H9 (cell line): ENCODE measurements around the gene RBM7. TPM values are rescaled to one million over a fixed set of nuclear protein-coding genes. Genes with fewer than 3 reads are reported as not detected.

Experiments used
- DNase-seq: peaks from one replicate; pipeline ENCODE4 v3.0.0-alpha.2; 2017
- H2AFZ ChIP-seq: one replicate; pipeline ENCODE4 v1.6.1; 2013; ENCODE audit warnings: mild to moderate bottlenecking, low read length, control low read depth, moderate library complexity
- H2AK5ac ChIP-seq: 2 replicates; pipeline ENCODE4 v1.6.1; 2013; ENCODE audit warnings: low read length, control low read depth, mixed read lengths; ENCODE audit not compliant: insufficient read length
- H2BK120ac ChIP-seq: one replicate; pipeline ENCODE4 v1.6.1; 2013; ENCODE audit warnings: low read depth, mild to moderate bottlenecking, low read length, control low read depth, inconsistent platforms; ENCODE audit not compliant: poor library complexity, severe bottlenecking
- H2BK12ac ChIP-seq: 2 replicates; pipeline ENCODE4 v1.6.1; 2013; ENCODE audit warnings: low read length, control low read depth, mixed read lengths, low read depth; ENCODE audit not compliant: insufficient read length
- H2BK15ac ChIP-seq: 2 replicates; pipeline ENCODE4 v1.6.1; 2013; ENCODE audit warnings: low read depth, low read length, control low read depth
- H2BK20ac ChIP-seq: one replicate; pipeline ENCODE4 v1.6.1; 2013; ENCODE audit warnings: low read depth, mild to moderate bottlenecking, low read length, control low read depth, inconsistent platforms; ENCODE audit not compliant: poor library complexity, severe bottlenecking
- H2BK5ac ChIP-seq: 2 replicates; pipeline ENCODE4 v1.6.1; 2013; ENCODE audit warnings: low read length, control low read depth, mixed read lengths; ENCODE audit not compliant: insufficient read length
- H3K14ac ChIP-seq: 2 replicates; pipeline ENCODE4 v1.6.1; 2013; ENCODE audit warnings: low read length, control low read depth; ENCODE audit not compliant: insufficient read depth
- H3K18ac ChIP-seq: 2 replicates; pipeline ENCODE4 v1.6.1; 2013; ENCODE audit warnings: low read depth, mild to moderate bottlenecking, mixed read lengths, low read length, control low read depth; ENCODE audit not compliant: insufficient read length
- H3K23ac ChIP-seq: 2 replicates; pipeline ENCODE4 v1.6.1; 2013; ENCODE audit warnings: low read length, control low read depth, mixed read lengths, low read depth; ENCODE audit not compliant: insufficient read length
- H3K23me2 ChIP-seq: 2 replicates; pipeline ENCODE4 v1.6.1; 2013; ENCODE audit warnings: low read depth, mild to moderate bottlenecking, mixed read lengths, low read length, control low read depth; ENCODE audit not compliant: insufficient read length, poor library complexity, severe bottlenecking
- H3K27ac ChIP-seq: 2 replicates; pipeline ENCODE4 v1.5.1; 2013; ENCODE audit warnings: low read length, control low read depth, mixed read lengths, low read depth; ENCODE audit not compliant: insufficient read length
- H3K27me3 ChIP-seq: 2 replicates; pipeline ENCODE4 v1.6.1; 2013; ENCODE audit warnings: low read length, control low read depth, inconsistent platforms; ENCODE audit not compliant: insufficient read depth
- H3K4ac ChIP-seq: 2 replicates; pipeline ENCODE4 v1.6.1; 2013; ENCODE audit warnings: low read depth, mild to moderate bottlenecking, control low read depth, inconsistent platforms, low read length, moderate library complexity
- H3K4me1 ChIP-seq: 2 replicates; pipeline ENCODE4 v1.6.1; 2013; ENCODE audit warnings: low read length, control low read depth, inconsistent platforms; ENCODE audit not compliant: insufficient read depth
- H3K4me2 ChIP-seq: 2 replicates; pipeline ENCODE4 v1.6.1; 2013; ENCODE audit warnings: low read length, control low read depth, mixed read lengths; ENCODE audit not compliant: insufficient read length, insufficient read depth
- H3K56ac ChIP-seq: 2 replicates; pipeline ENCODE4 v1.6.1; 2013; ENCODE audit warnings: low read depth, mild to moderate bottlenecking, mixed read lengths, low read length, control low read depth; ENCODE audit not compliant: insufficient read length
- H3K79me1 ChIP-seq: 2 replicates; pipeline ENCODE4 v1.6.1; 2013; ENCODE audit warnings: low read depth, mild to moderate bottlenecking, moderate library complexity, low read length, control low read depth, inconsistent platforms; ENCODE audit not compliant: insufficient read depth, poor library complexity, severe bottlenecking
- H3K79me2 ChIP-seq: 2 replicates; pipeline ENCODE4 v1.6.1; 2013; ENCODE audit warnings: low read length, control low read depth, inconsistent platforms; ENCODE audit not compliant: insufficient read depth
- H3K9ac ChIP-seq: 2 replicates; pipeline ENCODE4 v1.6.1; 2013; ENCODE audit warnings: low read length, control low read depth, mixed read lengths; ENCODE audit not compliant: insufficient read length; ENCODE audit errors: extremely low read depth
- H3K9me3 ChIP-seq: one replicate; pipeline ENCODE4 v1.6.1; 2013; ENCODE audit warnings: low read depth, low read length, inconsistent platforms; ENCODE audit not compliant: control insufficient read depth
- H3T11ph ChIP-seq: one replicate; pipeline ENCODE4 v1.6.1; 2013; ENCODE audit warnings: mild to moderate bottlenecking, low read length, control low read depth, inconsistent platforms
- H4K20me1 ChIP-seq: one replicate; pipeline ENCODE4 v1.6.1; 2013; ENCODE audit not compliant: control insufficient read depth, insufficient read length, insufficient read depth
- H4K5ac ChIP-seq: 2 replicates; pipeline ENCODE4 v1.6.1; 2013; ENCODE audit warnings: low read depth, mild to moderate bottlenecking, mixed read lengths, low read length, control low read depth; ENCODE audit not compliant: insufficient read length
- H4K8ac ChIP-seq: replicated peaks from 2 replicates; pipeline ENCODE4 v1.6.1; 2013; ENCODE audit warnings: low read length, control low read depth, mixed read lengths, low read depth; ENCODE audit not compliant: insufficient read length
- H4K91ac ChIP-seq: 2 replicates; pipeline ENCODE4 v1.6.1; 2013; ENCODE audit warnings: low read depth, mild to moderate bottlenecking, moderate library complexity, mixed read lengths, low read length, control low read depth; ENCODE audit not compliant: insufficient read length
- H3K27ac Mint-ChIP-seq, 3 experiments: 2 replicates in 2 of 3; 3 replicates in 1 of 3; pipeline ENCODE4 v1.8.0; 2020 to 2021; ENCODE audit warnings: mixed read lengths in 3 of 3, mild to moderate bottlenecking in 1 of 3, moderate library complexity in 1 of 3
- H3K27me3 Mint-ChIP-seq: 2 replicates; pipeline ENCODE4 v1.8.0; 2021; ENCODE audit warnings: low read depth, mild to moderate bottlenecking, moderate library complexity, mixed read lengths
- H3K36me3 Mint-ChIP-seq, 3 experiments: 2 replicates in 2 of 3; 3 replicates in 1 of 3; pipeline ENCODE4 v1.8.0; 2020 to 2021; ENCODE audit warnings: low read depth in 3 of 3, mixed read lengths in 3 of 3; ENCODE audit not compliant: insufficient read depth in 1 of 3
- H3K4me1 Mint-ChIP-seq, 2 experiments: 2 replicates each; pipeline ENCODE4 v1.8.0; 2020; ENCODE audit warnings: mixed read lengths in 2 of 2
- H3K4me3 Mint-ChIP-seq, 2 experiments: 2 replicates in 1 of 2; 3 replicates in 1 of 2; pipeline ENCODE4 v1.8.0; 2020 to 2021; ENCODE audit warnings: mild to moderate bottlenecking in 2 of 2, mixed read lengths in 2 of 2, moderate library complexity in 1 of 2
- H3K9me3 Mint-ChIP-seq, 2 experiments: 2 replicates in 1 of 2; 3 replicates in 1 of 2; pipeline ENCODE4 v1.8.0; 2020; ENCODE audit warnings: mild to moderate bottlenecking in 2 of 2, mixed read lengths in 2 of 2, moderate library complexity in 1 of 2
- WGBS: extraction: QIAGEN DNeasy Blood & Tissue Kit; methylation state at CpG from one replicate; pipeline ENCODE4 v1.1.7; 2013; ENCODE audit warnings: missing lambda C conversion rate, low lambda C conversion rate, mixed read lengths; ENCODE audit not compliant: insufficient read length; ENCODE audit errors: extremely low coverage; 5-methylcytosine and 5-hydroxymethylcytosine counted together
- total RNA-seq: library from RNA; stranded (reverse); gene quantifications from 2 replicates; pipeline ENCODE4 v1.2.1, GENCODE V29; 2021
- TF ChIP-seq, protein P1 (sequence below): fragments of 200-600 bp; sonication (generic); conservative IDR thresholded peaks from 3 replicates; pipeline ENCODE4 v1.8.0; 2021; ENCODE audit warnings: antibody characterized with exemption, mild to moderate bottlenecking

Gene RBM7
- total RNA-seq, 1 experiment from 2014 or later: 56.4 TPM

DNA sequence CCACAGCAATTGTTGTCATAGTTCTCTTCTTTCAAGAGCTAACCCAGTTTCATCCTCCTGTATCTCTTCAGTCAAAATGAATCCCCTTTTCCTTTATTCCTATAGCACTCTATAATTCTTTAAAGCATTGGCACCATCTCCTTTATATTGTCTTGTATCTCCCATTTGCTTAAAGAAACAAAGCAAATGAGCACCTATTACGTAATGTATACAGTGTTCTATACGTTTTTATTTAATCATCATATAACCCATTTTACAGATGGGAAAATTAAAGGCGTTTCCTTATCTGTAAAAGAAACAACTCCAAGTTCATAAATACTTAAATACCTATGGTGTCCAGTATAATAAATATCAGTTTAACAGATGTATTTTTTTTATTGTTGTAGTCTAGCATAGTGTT, 32.4 kb downstream of the RBM7 start:
- Histone ChIP-seq H2BK15ac (no peak overlapping the region), H3K4me1 (no peaks in the 10 kb centered on the region; the same call in 1 of the 2 replicates), H3K27ac (no peak overlapping the region), H3K27me3 (no peaks in the 10 kb centered on the region), H3K18ac (no peak overlapping the region), H2AK5ac (no peak overlapping the region), H3K9me3 (no peaks in the 10 kb centered on the region), H3K9ac (no peak overlapping the region), H2BK12ac (no peak overlapping the region), H3K56ac (no peak overlapping the region), H3K14ac (no peak overlapping the region), H4K5ac (no peak overlapping the region), H3K23me2 (no peaks in the 10 kb centered on the region), H3K23ac (no peak overlapping the region), H2BK20ac (no peak overlapping the region), H2BK5ac (no peak overlapping the region), H3K4ac (no peak overlapping the region), H3T11ph (no peak overlapping the region), H4K91ac (no peak overlapping the region), H3K79me2 (no peaks in the 10 kb centered on the region), H3K4me2 (no peak overlapping the region), H2AFZ (no peak overlapping the region), H4K20me1 (no peaks in the 10 kb centered on the region), H3K79me1 (no peaks in the 10 kb centered on the region), H4K8ac (no peak overlapping the region), H2BK120ac (no peak overlapping the region)
- no peak for DNase-seq
- H3K4me3 Mint-ChIP-seq: no peak overlapping the region
- H3K27me3 Mint-ChIP-seq: no peaks in the 10 kb centered on the region
- H3K9me3 Mint-ChIP-seq: no peaks in the 10 kb centered on the region
- H3K4me1 Mint-ChIP-seq: peaks cover 6 to 8% of the 10 kb centered on the region in 2 experiments
- H3K27ac Mint-ChIP-seq: no peak overlapping the region
- peaks cover 0 to 9% (median 0%) of the 10 kb centered on the region in 3 experiments; a peak in 2 of 7 replicates for H3K36me3 Mint-ChIP-seq
- WGBS: no CpG with 5 or more reads among the region's 3 CpGs
- TF ChIP-seq, protein P1, sequence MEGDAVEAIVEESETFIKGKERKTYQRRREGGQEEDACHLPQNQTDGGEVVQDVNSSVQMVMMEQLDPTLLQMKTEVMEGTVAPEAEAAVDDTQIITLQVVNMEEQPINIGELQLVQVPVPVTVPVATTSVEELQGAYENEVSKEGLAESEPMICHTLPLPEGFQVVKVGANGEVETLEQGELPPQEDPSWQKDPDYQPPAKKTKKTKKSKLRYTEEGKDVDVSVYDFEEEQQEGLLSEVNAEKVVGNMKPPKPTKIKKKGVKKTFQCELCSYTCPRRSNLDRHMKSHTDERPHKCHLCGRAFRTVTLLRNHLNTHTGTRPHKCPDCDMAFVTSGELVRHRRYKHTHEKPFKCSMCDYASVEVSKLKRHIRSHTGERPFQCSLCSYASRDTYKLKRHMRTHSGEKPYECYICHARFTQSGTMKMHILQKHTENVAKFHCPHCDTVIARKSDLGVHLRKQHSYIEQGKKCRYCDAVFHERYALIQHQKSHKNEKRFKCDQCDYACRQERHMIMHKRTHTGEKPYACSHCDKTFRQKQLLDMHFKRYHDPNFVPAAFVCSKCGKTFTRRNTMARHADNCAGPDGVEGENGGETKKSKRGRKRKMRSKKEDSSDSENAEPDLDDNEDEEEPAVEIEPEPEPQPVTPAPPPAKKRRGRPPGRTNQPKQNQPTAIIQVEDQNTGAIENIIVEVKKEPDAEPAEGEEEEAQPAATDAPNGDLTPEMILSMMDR: no peak
